Measurements from ENCODE around the gene BCR.
A peak's percentile ranks its signal among the peaks of the same experiment; 100 is the strongest.

BCR gene

DNA sequence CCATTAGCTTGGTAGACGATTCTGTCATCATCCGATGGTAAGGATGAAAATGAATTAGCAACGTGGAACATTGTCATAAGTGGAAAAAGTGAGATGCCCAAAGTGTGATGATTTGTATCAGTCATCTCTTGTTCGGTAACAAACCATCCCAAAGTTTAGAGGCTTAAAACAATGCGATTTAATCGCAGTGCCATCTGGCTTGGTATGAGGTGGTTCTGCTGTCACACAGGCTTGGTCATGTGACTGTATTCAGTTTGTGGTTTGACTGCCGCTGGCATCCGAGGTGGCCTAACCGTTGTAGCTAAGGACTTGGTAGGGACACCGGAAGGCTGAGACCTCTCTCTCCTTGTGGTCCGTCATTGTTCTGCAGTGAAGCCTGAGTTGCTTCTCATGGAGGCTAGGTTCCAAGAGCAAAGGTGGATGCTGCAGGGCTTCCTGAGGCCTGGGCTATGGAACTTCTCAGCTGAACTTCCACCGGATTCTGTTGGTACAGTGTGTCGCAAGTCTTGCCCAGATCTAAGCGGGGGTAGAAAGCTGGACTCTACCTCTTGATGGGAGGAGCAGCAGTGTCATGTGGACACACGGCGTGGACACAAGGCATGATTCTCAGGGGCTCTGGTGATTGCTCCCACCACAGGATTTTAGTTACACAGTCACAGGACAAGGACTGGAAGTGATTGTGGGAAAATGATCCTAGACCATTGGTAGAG is 36.3 kb downstream of the BCR start:
- TF ChIP-seq POLR2A (IDR thresholded peaks at IDR 0.05; ENCODE audit: low read length) (peak; percentile 86), GATA1 (IDR thresholded peaks at IDR 0.05; ENCODE audit: low read depth, low read length) (no peak)
- DNase-seq = peak; percentile 20 to 51

DNA sequence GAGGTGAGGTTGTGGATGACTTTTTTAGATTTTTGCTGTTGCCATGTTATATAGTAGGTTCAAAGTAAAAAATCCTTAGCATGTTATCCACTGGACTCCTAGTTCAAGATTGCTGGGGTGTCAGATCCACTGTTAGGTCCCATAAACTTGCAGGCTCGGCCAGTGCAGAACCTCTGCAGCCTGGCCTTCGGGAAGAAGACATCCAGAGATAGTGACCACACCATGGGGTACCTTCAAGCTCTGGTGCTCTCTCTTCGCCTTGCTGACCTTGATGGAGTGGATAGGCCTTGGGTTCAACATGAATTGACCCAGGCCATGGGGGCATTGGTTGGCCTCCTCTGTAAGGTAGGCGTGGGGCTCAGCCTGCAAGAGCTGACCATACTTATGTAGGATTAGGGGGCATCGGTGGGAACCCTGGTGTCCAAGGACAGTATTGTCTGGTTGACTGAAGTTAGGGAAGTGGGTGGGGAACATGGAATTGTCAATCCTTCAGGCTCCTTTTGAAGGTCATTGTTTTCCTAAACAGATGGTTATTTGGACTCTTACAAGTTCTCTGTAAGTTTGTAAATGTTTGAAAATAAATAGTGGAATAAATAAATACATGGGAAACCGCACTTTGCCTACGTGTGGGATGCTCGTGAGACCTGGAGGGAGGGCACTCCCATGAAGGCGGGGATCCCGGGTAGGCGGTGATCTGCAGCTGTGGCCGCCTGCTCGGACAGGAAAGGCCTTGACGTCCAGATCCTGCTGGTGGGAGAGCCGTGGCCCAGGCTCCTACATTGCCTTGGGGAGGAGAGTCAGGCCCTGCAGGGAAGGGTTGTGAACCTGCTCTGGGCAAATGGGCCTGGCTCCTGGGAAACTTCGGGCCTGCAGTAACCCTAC is 37.1 kb downstream of the BCR start:
- TF ChIP-seq GATA1 (IDR thresholded peaks at IDR 0.05; ENCODE audit: low read depth, low read length) = no peak
- no peak for TF ChIP-seq POLR2A (IDR thresholded peaks at IDR 0.05; ENCODE audit: low read length)
- DNase-seq = no peak

DNA sequence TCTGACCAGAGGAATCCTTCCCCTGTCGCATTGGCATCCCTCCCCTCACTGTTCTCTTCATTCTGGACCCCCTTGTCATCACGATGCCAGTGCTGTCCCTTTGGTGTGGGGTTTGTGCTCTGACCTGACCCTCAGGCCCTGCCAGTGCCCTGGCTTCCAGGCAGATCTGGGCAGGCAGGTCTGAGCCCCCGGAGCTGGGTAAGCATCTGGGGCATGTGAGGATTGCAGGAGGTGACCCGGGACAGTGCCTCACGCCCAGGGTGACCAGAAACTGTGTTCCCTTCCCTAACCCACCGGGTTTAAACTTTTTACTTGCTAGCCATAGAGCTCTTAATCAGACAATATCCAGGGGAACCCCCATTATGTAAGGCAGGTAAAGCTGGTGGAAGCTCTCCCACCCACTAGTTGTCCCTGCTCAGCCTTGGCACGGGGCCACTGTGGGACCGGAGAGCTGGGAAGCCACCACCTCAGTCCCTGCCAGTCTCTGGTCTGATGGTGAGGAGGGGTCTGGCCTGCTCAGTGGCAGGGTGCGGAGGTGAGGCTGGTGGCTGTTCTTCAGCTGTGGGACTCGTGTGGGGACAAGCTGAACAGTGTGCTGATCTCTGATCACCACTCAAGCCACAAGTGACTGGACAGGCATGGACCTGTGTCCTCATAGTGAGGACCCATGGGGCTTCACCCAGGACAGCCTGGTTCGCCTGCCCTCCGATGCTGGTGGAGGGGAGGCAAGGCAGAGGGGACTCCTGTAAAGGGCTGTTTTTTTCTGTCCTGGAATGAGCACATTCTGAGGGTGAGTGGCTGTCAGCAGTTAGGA is 38.0 kb downstream of the BCR start:
- no peak for DNase-seq
- TF ChIP-seq POLR2A (IDR thresholded peaks at IDR 0.05; ENCODE audit: low read length) = no peak
- no peak for TF ChIP-seq GATA1 (IDR thresholded peaks at IDR 0.05; ENCODE audit: low read depth, low read length)

DNA sequence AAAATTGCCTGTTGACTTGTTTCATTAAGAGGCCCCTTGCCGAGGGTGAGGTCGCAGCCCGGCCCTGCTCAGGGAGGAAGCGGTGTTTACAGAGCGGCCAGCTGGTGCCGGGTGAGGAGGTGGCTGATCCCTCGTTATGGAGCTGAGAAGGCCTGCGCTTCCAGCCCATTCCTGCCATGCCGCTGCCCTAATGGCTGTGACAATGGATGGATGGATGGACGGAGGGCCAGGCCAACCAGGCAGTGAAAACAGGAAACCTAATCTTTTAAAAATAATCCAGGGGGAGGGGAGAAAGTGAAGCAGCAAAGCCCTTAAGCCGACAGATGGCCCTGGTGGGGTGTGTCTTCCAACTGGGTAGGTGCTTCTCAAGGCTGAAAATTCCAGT is 38.5 kb downstream of the BCR start:
- TF ChIP-seq POLR2A (IDR thresholded peaks at IDR 0.05; ENCODE audit: low read length) (no peak), GATA1 (IDR thresholded peaks at IDR 0.05; ENCODE audit: low read depth, low read length) (no peak)

DNA sequence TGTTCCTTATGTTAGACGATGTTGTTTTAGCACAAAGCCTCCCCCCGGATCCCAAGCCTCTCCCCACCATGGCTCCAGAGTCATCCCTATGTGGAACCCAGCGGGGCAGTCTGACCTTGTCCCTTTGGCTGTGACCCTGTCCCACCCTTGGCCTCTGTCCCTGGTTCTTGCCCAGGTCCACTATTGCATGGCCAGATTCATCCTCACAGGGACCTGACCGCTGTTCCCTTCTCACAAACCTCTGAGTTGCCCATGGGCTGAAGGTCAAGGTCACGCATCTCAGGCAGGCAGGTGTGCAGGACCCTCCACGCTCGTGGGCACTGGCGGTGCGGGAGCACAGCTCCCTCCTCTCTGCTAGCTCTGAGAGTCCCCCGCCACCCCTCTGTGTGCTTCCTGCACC is 39.0 kb downstream of the BCR start:
- DNase-seq = no peak
- no peak for TF ChIP-seq POLR2A (IDR thresholded peaks at IDR 0.05; ENCODE audit: low read length)
- no peak for TF ChIP-seq GATA1 (IDR thresholded peaks at IDR 0.05; ENCODE audit: low read depth, low read length)

More for the DNA sequence above, 38.5 kb downstream of the BCR start:
- DNase-seq = no peak

DNA sequence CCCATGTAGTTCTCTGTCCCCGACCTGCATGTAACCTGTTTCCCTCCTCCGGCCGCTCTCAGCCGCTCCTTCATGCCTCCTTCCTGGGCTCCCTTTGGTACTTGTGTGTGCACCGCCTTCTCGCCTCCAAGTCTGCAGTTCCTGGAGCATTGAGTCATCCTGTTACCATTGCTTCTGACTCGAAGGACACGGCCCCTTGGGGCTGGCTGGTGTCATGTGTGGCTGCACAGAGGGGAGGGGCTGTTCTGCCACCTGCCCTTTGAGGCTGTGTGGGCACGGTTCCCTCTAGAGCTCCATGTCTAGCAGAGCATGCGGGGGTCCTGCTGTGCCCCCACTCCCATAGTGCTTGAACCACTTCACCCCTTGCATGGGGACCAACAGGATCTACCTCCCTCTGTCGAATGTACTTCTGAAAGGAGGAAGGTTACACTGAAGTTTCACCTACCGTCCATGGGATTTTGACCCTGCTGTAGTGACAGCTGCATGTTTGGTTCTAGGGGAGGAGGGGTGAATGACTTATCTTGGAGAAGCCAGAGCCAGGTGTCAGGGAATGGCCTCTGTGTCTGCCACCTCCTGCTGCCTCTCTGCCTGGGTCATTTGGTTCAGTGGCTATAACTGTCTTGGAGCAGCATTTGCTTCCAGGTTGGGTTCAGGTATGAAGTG is 39.6 kb downstream of the BCR start:
- TF ChIP-seq POLR2A (IDR thresholded peaks at IDR 0.05; ENCODE audit: low read length) (peak; percentile 48), GATA1 (IDR thresholded peaks at IDR 0.05; ENCODE audit: low read depth, low read length) (no peak)
- DNase-seq = no peak

DNA sequence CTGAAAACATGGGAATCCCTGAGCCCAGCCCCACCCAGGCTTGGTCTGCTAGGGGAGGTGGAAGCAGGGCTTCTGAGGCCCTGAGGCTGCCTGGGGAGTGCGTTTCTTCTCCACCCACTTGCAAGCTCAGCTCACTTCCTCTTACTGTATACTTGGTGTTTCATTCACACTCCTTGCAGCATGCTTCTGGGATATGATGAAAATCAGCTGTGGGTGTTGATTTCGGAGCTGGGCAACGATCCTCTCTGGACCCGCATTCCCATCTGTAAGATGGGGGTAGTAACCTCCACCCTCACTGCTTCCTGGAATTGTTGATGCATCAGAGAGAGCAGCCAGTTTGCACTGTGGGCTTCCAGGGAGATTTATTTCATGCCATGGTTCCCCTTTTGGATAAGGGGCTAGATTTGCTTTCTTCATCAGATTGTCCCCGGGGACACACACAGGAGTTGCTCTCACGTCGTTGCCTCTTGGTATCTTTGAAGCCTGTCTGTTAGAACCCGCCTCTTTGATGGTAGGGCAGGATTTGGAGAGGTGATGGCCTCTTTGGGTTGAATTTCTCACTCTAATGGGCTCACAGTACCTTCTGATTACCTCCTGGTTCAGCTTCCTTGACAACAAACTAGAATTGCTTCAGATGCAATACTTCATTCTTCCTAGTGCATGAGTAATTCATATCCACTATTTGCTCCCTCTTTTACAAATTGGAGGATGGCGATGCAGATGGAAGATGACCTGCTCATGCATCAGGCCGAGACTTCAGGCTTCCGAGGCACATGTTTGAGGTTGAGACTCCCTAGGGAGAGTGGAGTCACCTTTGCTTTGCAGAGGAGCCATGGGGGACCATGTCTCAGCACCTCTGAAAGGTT is 40.4 kb downstream of the BCR start:
- DNase-seq = no peak
- TF ChIP-seq POLR2A (IDR thresholded peaks at IDR 0.05; ENCODE audit: low read length) (no peak), GATA1 (IDR thresholded peaks at IDR 0.05; ENCODE audit: low read depth, low read length) (no peak)

DNA sequence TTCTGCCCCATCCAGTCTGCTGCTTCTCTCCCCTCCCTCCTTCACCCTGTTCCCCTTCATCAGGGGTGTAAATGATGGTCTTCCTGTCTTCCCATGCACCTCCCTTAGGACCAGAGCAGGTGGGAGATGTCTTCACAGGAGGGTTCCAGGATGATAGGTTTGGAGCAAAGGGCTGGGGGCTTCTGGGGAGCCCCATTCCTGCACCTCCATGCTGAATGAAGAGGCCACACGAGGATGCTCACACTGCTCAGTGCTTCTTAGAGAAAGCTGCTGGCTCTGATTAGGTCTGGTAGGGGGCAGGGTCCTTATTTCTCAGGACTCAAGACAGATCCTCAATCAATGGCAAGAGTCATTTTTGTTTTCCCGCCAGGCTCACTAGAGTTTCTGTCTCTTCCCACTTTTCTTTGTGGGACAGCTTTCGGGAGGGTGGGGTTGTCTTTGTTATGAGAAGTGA is 41.1 kb downstream of the BCR start:
- DNase-seq = no peak
- TF ChIP-seq POLR2A (IDR thresholded peaks at IDR 0.05; ENCODE audit: low read length) (no peak), GATA1 (IDR thresholded peaks at IDR 0.05; ENCODE audit: low read depth, low read length) (no peak)

DNA sequence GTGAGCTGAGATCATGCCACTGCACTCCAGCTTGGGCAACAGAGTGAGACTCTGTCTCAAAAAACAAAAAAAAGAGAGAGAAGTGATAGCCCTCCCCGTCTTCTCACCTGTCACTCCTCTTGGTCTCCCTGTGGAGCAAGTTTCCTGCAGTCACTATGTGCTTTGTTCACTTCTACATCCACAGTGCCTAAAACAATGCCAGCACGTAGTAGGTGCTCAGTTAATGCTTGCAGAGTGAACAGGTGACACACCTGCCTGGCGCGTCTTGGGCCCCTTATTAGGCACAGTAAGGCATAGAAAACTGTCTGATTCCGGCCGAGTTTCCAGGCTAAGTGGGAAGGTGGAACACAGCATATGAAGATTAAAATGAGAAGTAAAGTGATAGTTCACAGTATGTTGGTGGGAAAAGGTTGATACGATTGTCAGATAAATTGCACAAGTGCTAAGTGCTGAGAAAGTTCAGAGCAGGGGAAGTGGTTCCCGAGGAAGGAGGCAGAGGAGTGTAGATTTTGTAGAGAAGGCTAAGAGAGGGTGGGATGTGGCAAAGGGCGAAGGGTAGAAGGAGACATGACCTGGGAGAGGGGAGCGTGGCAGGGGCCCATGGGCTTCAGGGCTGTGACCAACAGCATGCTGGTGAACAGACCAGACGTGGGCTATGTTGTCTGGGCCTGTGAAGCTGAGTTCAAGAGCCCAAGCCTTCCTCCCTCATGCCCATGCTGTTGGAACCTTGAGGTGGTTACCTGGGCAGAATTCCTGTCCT is 41.9 kb downstream of the BCR start:
- DNase-seq = no peak
- TF ChIP-seq POLR2A (IDR thresholded peaks at IDR 0.05; ENCODE audit: low read length) (no peak), GATA1 (IDR thresholded peaks at IDR 0.05; ENCODE audit: low read depth, low read length) (no peak)

DNA sequence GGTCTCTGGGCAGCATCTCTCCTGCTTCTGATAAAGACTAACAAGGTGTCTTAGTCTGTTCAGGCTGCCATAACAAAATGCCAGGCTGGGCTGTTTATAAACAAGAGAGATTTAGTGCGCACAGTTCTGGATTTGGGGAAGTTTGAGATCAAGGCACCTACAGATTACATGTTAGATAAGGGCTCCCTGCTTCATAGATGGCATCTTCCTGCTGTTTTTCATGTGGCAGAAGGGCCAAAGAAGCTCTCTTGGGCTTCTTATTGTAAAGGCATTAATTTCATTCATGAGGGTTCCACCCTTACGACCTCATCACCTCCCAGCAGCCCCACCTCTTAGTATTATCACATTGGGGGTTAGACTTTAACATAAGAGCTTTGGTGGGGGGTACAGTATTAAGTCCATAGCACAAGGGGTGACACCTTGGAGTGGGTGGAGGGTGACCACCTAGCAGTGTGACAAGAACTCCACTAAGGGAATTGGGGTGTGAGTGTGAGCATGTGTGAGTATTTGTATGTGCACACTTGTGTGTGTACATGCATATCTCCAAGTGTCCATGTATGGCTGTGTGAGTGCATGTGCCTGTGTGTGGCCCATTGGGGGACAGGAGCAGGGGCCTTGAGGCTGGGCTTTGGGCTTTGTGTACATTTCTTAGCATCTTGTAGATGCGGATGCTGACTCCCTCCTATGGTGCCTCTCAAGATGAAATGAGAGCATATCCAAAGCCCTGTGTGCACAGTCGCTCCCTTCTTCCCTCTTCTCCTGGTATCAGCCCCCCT is 42.7 kb downstream of the BCR start:
- no peak for DNase-seq
- TF ChIP-seq GATA1 (IDR thresholded peaks at IDR 0.05; ENCODE audit: low read depth, low read length) = no peak
- no peak for TF ChIP-seq POLR2A (IDR thresholded peaks at IDR 0.05; ENCODE audit: low read length)
